ENCODE measurements around the gene NECAB2.

DNA sequence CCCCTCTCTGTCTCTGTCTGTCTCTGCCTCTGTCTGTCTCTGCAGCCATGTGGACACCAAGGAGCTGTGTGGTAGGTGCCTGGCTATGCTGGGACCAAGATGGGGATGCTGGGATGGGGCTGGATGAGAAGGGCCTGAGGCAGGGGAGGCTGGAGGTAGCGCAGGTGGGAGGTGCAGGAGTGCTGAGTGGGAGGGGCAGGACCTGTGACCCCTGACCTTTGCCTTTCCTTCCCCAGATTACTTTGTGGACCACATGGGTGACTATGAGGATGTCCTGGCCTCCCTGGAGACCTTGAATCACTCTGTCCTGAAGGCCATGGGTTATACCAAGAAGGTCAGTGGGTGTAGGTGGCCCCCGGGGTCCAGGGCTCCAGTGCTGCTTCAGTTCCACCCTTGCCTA, 12.8 kb downstream of the NECAB2 start:
- TF ChIP-seq PHF8 (conservative IDR thresholded peaks at IDR 0.05; ENCODE audit: low read depth, low read length) (no peak), POLR2A (IDR thresholded peaks at IDR 0.05; ENCODE audit: control extremely low read depth in 1 of 2, low read depth in 2 of 2, low read length in 2 of 2) (no peak), KDM1A (IDR thresholded peaks at IDR 0.05; ENCODE audit: borderline replicate concordance, low read length) (no peak), HDAC2 (IDR thresholded peaks at IDR 0.05; ENCODE audit: borderline replicate concordance in 1 of 2, low read depth in 2 of 2, low read length in 2 of 2) (no peak), MAFK (IDR thresholded peaks at IDR 0.05; ENCODE audit: low read depth, low read length) (no peak), RBBP5 (IDR thresholded peaks at IDR 0.05; ENCODE audit: borderline replicate concordance, low read depth, low read length) (no peak), POLR2AphosphoS5 (IDR thresholded peaks at IDR 0.05; ENCODE audit: low read depth, low read length) (no peak), RXRA (IDR thresholded peaks at IDR 0.05; ENCODE audit: insufficient read depth, low read depth, low read length) (no peak), EP300 (IDR thresholded peaks at IDR 0.05; ENCODE audit: borderline replicate concordance in 1 of 2, low read depth in 2 of 2, low read length in 2 of 2) (no peak), RAD21 (IDR thresholded peaks at IDR 0.05 in 1 of 2, conservative IDR thresholded peaks at IDR 0.05 in 1 of 2; ENCODE audit: low read depth in 2 of 2, low read length in 2 of 2) (no peak)
- TF ChIP-seq, protein P1, sequence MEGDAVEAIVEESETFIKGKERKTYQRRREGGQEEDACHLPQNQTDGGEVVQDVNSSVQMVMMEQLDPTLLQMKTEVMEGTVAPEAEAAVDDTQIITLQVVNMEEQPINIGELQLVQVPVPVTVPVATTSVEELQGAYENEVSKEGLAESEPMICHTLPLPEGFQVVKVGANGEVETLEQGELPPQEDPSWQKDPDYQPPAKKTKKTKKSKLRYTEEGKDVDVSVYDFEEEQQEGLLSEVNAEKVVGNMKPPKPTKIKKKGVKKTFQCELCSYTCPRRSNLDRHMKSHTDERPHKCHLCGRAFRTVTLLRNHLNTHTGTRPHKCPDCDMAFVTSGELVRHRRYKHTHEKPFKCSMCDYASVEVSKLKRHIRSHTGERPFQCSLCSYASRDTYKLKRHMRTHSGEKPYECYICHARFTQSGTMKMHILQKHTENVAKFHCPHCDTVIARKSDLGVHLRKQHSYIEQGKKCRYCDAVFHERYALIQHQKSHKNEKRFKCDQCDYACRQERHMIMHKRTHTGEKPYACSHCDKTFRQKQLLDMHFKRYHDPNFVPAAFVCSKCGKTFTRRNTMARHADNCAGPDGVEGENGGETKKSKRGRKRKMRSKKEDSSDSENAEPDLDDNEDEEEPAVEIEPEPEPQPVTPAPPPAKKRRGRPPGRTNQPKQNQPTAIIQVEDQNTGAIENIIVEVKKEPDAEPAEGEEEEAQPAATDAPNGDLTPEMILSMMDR (IDR thresholded peaks at IDR 0.05; ENCODE audit: control extremely low read depth in 1 of 3, insufficient read depth in 1 of 3, low read depth in 1 of 3, low read length in 3 of 3): no peak
